HG02981 (cell line): Measurements from ENCODE around the gene MRPL2.

Experiments used
- ATAC-seq: cut with Tn5 transposase; IDR thresholded peaks from one replicate; pipeline ENCODE4 v1.9.1; 2021; ENCODE audit warnings: mild to moderate bottlenecking, moderate library complexity; ENCODE audit not compliant: unreplicated experiment

Gene MRPL2

DNA sequence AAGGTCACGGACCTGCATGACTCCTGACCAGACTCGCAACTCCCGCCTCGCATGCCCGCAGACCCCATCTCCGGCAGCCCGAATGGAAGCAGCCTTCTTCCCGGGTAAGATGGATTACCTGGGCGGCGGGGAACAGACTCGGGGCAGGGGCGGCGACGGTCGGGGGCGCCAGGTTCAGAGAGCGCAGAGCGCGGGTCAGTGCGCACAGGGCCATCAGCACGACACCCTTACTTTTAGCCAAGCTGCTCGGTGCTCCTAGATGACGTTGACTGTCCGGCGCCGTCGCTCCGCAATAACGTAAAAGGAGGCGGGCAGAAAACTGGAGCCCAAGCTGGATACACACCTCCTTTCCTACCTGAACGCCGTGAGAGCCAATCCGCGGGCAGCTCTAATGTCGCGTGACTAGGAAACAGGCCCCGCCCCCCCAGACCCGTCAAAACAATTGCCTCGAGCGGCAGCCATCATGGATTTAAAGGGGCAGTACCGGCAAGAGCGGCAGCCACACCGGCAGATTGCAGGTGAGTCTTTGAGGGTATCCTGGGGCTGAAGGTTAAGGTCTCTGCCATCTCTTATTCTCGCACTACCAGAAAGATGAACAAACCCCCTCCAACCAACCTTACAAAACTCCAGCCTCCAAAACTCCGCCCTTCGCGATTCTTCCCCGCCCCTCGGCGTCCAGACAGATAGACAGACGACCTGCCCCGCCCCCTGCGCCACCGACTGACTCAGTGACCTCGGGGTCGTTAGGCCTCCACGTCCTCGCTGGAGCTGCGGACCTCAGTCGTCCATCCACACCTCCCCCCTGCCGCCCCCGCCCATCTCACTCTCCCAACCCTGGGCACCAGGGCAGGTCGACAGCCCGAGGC is at the start of gene MRPL2, which contains the start of gene KLC4:
TSS of gene MRPL2 (minus strand) at position 267 of the 866 bp plus-strand sequence. CDS start at position 214, 53 bp downstream.
TSS of gene KLC4 (plus strand) at position 464 of the 866 bp plus-strand sequence. CDS start 1,705 bp downstream, outside the sequence.
- ATAC-seq, result peak; percentile 88

DNA sequence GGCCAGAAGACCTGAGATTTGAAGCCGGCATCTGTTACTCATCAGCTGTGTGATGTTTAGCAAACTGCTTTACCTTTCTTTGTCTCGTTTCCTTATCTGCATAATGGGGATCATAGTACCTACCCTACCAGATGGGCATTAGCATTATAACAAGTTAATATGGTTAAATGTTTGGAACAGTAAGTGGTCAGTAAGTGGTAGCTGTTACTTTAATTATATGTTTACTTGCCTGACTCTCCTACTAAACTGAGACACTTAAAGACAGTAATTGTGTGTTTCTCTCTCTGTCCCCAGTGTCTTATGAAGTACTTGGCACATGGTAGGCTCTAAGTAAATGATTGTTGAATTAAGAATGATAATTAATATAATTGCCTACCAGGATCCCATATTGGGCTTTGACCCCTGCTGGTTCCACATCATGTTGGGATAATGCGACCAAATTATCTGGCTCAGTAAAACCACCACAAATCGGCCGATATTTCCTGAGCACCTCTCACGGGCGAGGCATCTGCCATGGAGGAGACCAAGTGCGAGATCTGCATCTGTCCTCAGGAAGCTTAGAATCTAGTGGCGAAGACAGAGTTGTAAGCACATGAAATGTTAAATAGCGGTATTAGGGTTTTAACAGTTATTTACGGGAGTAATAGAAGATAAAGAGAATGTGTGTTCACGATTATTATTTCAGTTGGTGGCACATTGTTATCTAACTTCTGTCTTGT is 48.3 kb upstream of the MRPL2 start:
- ATAC-seq, result no peak

DNA sequence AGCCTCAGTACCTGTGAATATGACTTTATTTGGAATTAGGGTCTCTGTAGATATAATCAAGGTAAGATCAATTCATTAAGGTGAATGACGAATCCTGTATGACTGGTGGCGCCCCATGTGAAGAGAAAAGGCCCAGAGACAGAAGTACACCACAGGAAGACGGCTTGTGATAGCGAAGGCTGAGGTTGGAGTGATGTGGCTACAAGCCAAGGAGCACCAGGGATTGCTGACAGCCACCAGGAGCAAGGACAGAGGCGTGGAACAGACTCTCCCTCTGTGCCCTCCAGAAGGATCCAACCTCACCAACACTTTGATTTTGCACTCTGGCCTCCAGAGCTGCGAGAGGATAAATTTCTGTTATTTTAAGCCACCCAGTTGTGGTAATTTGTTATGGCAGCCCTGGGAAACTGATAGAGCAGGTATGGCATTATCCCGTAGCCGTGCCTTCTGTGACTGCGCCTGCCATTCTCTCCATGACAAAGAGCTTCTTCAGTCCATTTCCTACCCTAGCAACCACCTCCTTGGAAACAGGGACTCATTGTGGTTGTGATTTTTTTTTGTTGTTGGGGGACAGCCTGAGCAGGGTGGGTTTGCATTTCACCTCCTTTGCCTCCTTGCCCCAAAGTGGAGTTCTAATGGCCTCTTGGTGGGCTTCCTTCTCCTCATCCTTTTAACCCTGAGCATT is 46.4 kb upstream of the MRPL2 start:
- no peak for ATAC-seq

DNA sequence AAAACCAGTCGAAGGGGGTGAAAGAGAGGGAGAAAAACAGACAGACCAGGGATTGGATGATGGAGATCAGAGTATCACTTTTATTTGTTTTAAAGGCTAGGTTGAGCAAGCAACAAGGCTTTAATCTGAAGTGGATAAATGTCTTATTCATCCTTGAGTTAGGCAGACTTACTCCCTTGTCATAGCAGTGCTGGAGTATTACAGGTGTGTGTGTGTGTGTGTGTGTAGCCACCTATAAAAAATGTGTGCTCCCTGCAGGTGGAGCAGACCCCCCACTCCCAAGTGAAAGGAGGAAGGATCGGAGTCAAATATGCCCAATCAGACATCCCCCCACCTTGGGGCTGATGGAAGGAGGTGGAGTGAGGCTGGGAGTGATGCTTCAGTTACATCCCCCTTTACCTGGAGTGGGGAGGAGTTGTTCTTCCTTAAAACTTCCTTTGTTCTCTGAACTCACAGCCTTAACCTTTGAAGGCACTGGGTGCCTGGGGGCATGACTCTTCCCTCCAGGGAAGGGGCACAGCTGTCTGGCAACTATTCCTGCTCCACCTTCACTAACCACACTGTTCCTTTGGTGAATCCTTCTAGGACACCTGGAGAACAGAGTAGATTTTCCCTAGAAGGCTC is 44.1 kb upstream of the MRPL2 start:
- no peak for ATAC-seq

DNA sequence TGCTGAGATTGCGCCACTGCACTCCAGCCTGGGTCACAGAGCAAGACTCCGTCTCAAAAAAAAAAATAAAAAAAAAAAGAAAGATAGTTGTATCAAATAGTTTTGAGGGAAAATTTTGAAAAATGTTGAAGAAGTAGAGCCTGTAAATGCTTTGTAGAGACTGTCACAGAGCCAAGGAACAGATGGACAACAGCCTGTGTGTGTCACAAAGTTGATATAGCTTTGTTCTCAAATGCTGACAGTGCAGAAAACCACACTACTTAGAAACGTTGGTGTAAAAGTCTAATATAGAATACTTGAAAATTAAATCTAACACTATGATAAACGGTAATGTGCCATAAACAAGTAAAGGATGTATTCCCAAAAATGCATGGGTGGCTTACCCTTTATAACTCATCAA is 42.3 kb upstream of the MRPL2 start:
- ATAC-seq, result no peak

DNA sequence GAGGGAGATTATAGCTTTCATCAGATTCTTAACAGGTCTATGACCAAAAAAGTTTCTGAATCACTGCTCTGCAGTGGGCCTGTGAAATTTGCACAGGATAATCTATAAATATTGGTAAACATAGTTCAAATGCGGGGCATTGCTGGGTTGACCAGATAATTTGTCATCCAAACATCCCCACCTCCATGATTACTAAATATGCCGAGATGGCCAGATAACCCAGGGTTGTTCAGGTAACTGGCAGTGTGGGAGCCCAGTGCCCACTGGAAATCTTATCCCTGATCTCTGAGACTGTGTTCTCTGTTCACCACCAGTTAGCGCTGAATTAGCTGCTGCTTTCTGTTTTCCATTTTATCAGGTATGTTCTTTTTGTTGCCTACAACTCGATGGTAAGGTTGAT is 38.3 kb upstream of the MRPL2 start:
- no peak for ATAC-seq

DNA sequence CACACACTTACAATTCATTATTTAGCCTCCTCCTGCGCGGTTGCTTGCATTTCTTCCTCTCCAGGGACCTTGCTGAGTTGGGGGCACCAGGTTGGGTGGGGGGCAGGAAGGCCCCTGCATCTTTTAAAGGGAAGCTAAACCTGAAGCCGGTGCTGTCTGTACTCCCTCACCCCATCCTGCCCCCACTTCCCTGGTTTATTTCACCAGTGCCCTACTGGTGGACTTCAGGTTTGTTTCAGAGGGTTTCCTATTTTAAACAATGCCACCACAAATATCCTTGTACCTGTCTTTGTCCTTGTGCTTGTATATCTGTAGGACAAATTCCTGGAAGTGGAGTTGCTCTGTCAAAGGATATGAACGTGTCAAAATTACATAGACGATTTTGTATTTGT is 37.9 kb upstream of the MRPL2 start:
- ATAC-seq, result no peak

DNA sequence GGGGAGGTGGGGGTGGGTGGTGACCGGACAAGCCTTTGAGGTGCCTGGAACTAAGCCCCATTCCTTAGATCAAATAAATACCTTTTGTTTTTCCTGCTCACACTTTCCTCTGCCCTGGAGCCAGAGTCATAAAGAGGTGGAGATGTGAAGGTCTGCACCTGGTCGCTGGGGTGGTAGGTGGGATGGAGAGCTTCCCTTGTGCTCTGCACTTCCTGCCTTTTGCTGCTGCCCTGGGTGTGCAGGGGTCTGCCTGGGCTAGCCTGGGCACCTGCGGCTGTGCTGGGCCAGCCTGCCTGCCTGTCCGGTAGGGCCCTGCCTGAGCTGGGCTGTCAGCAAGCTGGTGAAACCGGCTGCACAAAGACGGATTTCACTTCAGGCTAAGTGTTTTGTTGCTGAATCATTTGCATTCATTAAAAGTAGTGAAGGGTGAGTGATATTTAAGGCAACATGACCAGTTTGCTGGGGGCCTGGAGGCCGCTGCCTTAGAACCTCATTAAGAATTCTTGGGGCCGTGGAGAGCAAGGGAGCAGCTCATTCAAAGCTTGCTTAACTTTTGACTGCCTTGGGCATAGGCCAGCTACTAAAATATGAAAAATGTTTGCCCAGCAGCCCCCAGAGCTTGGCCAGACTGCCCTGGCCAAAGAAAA is 37.3 kb upstream of the MRPL2 start:
- ATAC-seq, result no peak

DNA sequence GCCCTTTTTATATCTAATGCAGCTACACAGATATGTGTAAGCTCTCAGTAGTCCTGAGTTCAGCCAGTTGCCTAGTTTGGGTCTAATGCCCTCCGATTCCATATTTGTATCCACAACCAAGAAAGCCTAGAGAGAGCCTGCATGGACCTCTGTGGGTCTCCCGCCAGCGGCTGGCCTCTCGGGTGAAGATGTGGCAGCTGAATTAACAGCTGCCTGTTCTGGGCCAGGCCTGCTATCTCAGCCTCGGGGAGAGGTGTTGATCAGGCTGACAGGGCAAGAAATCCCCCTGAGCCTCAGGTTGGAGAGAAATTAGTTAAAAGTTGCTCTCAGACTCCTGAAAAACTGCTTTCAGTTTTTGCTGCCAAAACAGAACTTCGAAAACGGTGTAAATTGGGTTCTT is 36.7 kb upstream of the MRPL2 start:
- ATAC-seq, result no peak

DNA sequence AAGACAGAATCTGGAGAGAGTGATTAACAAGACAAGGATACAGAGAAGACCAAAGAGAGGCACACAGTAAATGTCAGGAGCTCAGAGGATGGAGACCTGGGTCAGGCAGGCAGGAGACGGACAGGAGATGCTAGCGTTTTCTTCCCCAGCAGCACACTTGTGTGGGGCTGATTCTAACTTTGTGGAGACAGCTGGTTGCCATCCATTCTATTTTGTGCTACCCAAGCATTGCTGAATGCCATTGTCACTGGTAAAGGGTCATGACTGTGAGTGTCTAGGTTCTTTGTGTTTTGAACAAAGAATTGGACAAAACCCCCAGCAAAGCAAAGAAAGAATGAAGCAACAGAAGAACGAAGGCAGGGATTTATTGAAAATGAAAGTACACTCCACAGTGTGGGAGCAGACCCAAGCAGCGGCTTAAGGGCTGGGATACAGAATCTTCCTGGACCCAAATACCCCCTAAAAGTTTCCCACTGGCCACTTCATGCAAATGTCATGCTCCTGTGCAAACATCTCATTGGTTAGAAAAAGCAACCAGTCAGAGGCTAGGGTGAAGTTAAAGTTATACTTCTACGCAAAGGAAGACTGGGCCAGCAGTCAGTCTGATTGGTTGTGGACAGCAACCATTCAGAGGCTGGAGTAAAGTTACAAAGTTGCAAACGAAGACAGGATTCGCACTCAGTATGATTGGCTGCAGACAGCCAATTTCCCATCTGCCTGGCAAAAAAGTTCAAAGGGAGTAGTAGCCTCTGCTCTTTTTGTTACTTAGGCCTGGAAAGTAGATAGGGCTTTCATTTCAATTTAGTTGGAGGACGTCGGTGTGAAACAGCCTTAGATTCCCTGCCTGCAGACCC is 34.4 kb upstream of the MRPL2 start:
- ATAC-seq, result no peak

DNA sequence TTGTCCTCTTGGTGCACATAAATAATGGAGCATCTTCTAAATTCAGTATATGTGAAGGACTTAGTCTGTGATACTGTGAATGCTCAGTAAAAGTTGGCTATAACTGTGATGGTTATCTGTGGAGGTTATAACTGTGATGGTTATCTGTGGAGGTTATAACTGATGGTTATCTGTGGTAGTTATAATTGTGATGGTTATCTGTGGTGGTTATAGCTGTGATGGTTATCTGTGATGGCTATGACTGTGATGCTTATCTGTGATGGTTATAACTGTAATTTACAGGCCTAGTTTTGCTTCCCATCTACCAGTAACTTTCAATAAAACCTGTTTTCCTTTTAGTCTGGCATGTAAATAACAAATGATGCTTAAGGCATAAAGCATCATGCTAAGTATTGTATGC is 33.4 kb upstream of the MRPL2 start:
- ATAC-seq, result no peak

DNA sequence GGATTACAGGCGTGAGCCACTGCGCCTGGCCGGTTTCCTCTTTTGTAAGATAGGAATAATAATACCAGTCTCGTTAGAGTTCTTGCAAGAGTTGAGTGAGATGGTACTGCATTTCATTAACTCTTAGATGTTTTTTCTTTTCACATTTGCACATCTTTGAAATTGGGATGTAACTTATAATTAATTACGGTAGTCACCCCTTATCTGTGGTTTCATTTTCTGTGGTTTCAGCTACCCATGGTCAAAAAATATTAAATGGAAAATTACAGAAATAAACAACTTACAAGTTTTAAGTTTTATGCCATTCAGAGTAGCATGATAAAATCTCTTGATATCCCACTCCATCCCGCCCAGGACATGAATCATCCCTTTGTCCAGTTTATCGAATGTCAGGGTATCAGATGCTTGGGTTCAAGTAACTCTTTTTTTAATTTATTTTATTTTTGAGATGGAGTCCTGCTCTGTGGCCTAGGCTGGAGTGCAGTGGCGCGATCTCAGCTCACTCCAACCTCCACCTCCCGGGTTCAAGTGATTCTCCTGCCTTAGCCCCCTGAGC is 32.3 kb upstream of the MRPL2 start:
- no peak for ATAC-seq

DNA sequence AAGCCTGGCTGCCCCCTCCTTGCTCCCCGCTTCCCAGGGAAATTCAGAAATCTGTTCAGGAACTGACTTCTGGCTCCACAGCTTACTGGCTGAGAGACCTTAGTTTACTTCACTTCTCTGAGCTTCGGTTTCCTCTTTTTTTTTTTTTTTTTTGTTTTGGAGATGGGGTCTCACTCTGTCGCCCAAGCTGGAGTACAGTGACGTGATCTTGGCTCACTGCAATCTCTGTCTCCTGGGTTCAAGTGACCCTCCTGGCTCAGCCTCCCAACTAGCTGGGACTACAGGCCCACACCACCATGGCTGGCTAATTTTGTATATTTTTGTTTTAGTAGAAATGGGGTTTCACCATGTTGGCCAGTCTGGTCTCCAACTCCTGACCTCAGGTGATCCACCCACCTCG is 31.8 kb upstream of the MRPL2 start:
- no peak for ATAC-seq

DNA sequence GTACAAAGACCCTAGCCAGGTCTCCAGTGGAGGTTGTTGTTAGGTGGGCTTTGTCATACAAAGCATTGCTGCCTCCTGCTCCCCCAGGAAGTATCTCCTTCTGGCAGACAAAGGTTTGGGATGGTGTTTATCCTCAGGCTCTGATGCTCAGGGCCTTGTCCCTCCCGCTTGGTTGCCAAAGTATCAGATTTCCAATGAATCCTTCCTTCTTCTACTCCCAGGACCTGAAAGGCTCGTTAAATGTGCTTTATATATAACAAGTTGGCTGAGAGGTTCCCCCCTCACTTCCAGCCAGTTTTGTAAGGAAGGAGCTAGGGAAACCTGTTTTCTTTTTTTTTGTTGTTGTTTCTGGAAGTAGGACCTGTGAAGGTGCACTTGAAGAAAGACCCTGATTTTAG is 31.3 kb upstream of the MRPL2 start:
- no peak for ATAC-seq

DNA sequence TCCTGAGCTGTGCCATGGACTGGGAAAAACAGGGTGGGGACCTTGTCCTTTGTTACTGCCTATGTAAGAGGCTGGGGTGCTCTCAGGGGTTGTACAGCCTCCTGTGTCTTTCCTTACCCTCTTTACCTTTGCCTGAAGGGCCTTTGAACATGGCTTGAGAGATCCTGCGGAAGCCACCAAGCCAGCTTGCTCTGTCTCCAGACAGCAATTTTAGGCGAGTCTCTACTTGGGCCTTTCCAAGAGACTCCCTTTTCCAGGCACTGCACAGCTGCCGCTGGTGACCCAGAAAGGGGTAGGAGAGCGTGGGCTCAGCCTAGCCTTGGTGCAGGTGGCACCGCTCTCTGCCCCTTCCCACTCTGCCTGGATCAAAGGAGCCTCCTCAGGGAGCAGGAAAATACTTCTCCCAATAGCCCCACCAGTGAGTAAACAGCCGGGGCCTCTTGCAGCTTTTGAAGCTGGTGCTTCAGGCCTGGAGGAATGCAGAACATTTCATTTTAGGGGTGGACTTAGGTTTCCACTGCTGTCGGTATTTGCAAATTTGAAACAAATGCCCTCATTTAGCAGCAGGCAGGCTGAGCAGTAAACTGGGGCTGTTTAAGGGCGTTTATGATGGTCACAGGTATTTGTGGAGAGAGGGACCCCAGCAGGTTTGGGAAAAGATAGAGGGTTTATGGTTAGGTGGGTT is 30.8 kb upstream of the MRPL2 start:
- no peak for ATAC-seq

DNA sequence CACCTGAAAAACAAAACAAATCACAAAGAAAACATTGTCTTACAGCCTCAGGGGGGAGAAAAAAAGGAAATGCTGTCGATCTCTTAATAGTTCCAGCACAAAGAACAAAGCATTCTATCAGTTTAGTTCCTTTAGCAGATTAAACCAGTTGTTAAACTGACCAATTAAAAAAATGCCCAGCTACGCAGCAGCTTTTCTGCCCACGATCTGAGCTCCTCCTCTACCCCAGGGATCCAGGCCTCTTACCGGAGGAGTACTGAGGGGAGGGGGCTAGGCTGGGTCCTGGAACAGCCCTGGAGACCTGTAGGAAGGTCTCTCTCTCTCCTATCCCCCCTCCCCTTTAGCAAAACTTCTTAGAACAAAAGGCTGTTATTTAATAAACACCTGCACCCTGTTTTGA is 30.2 kb upstream of the MRPL2 start:
- ATAC-seq, result no peak

DNA sequence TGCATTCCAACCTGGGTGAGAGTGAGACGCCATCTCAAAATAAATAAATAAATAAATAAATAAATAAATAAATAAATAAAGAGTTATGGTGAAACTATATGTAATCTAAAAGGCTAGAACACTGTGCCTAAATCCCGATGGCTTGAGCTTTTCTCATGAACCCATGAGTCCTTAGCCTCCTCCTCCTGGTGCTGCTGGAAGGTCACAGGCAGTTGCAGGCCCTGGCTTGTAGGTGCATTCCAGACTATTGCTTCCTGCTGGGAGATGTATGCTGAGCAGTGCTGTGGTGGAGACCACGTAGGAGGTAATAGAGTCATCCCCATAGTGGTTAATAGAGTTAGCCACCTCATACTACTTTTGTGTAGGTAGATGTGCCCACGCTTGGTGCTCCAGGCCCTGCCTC is 29.4 kb upstream of the MRPL2 start:
- no peak for ATAC-seq

DNA sequence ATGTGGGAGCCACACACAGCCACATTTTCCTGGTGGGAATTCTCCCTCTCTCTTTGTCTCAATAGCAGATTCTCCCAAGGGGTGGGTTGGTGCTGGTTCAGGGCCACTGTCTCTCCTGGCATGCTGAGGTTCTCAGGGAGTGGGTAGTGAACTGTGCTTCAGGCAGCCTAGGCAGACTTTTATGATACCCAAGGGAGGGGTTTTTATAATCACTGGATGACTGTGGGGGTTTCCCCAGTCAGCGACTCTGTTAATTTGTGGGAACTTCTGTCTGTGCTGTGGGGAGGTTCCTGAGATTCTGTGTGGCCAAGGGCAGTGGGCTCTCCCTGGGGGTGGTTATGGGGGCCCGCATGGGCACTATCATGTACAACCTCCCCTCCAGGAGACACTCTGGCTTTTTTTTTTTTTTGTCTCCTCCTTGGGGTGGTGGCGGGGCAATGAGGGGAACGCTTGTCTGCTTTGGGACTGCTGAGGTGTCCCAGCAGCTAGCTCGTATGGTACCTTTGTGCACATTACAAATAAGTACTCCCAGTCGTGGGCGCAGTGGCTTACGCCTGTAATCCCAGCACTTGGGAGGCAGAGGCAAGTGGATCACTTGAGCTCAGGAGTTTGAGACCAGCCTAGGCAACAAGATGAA is 26.9 kb upstream of the MRPL2 start:
- peak; percentile 57 for ATAC-seq
